Mesenchymal stem cell (in vitro differentiated cells and primary cell): Measurements from ENCODE around the gene ZIM2.

Experiments
- DNase-seq: peaks from one replicate; pipeline ENCODE4 v3.0.0-alpha.2; 2013
- H2AFZ ChIP-seq: one replicate; pipeline ENCODE4 v1.6.1; 2013; ENCODE audit warnings: low read depth, mild to moderate bottlenecking, control low read depth, inconsistent platforms, low read length, moderate library complexity
- H2AK5ac ChIP-seq: 2 replicates; pipeline ENCODE4 v1.6.1; 2013; ENCODE audit warnings: low read length, moderate library complexity, mild to moderate bottlenecking, inconsistent platforms; ENCODE audit not compliant: severe bottlenecking
- H2BK120ac ChIP-seq: one replicate; pipeline ENCODE4 v1.6.1; 2013; ENCODE audit warnings: low read depth, mild to moderate bottlenecking, inconsistent platforms, low read length, moderate library complexity
- H2BK12ac ChIP-seq, 2 experiments: one replicate each; pipeline ENCODE4 v1.6.1; 2013; ENCODE audit warnings: inconsistent platforms in 2 of 2, low read length in 2 of 2, mild to moderate bottlenecking in 2 of 2, moderate library complexity in 2 of 2, control low read depth in 1 of 2
- H2BK15ac ChIP-seq: one replicate; pipeline ENCODE4 v1.6.1; 2013; ENCODE audit warnings: mild to moderate bottlenecking, low read depth, inconsistent platforms; ENCODE audit not compliant: poor library complexity, severe bottlenecking
- H2BK5ac ChIP-seq: 2 replicates; pipeline ENCODE4 v1.6.1; 2013; ENCODE audit warnings: low read depth, mild to moderate bottlenecking, low read length, control low read depth, inconsistent platforms; ENCODE audit not compliant: poor library complexity, severe bottlenecking
- H3K14ac ChIP-seq, 2 experiments: one replicate each; pipeline ENCODE4 v1.6.1; 2013; ENCODE audit warnings: inconsistent platforms in 2 of 2, low read length in 2 of 2, control low read depth in 1 of 2, mild to moderate bottlenecking in 1 of 2, moderate library complexity in 1 of 2
- H3K18ac ChIP-seq, 2 experiments: one replicate each; pipeline ENCODE4 v1.6.1; 2013; ENCODE audit warnings: inconsistent platforms in 2 of 2, low read length in 2 of 2, control low read depth in 1 of 2, low read depth in 1 of 2, mild to moderate bottlenecking in 1 of 2
- H3K23ac ChIP-seq, 2 experiments: one replicate each; pipeline ENCODE4 v1.6.1; 2013; ENCODE audit warnings: inconsistent platforms in 2 of 2, low read length in 2 of 2, mild to moderate bottlenecking in 2 of 2, moderate library complexity in 2 of 2, control low read depth in 1 of 2
- H3K27ac ChIP-seq: 2 replicates; pipeline ENCODE4 v1.5.1; 2013; ENCODE audit warnings: mild to moderate bottlenecking, moderate library complexity, low read length, control low read depth, inconsistent platforms; ENCODE audit not compliant: poor library complexity, severe bottlenecking
- H3K27me3 ChIP-seq, 2 experiments: 2 replicates each; pipeline versions ENCODE4 v1.6.1 to v1.7.0; 2013; ENCODE audit warnings: low read length in 2 of 2, mild to moderate bottlenecking in 2 of 2, moderate library complexity in 2 of 2, control low read depth in 1 of 2, inconsistent platforms in 1 of 2; ENCODE audit not compliant: control insufficient read depth in 1 of 2, insufficient read depth in 1 of 2
- H3K36me3 ChIP-seq, 2 experiments: 2 replicates each; pipeline versions ENCODE4 v1.6.1 to v1.7.0; 2013; ENCODE audit warnings: low read length in 2 of 2, control low read depth in 1 of 2, inconsistent platforms in 1 of 2, low read depth in 1 of 2, mild to moderate bottlenecking in 1 of 2; ENCODE audit not compliant: insufficient read depth in 2 of 2, control insufficient read depth in 1 of 2
- H3K4ac ChIP-seq, 2 experiments: one replicate each; pipeline ENCODE4 v1.6.1; 2013; ENCODE audit warnings: inconsistent platforms in 2 of 2, low read length in 2 of 2, mild to moderate bottlenecking in 2 of 2, moderate library complexity in 2 of 2, control low read depth in 1 of 2, low read depth in 1 of 2
- H3K4me1 ChIP-seq: 2 replicates; pipeline ENCODE4 v1.6.1; 2013; ENCODE audit warnings: low read depth, low read length, control low read depth; ENCODE audit not compliant: control insufficient read depth, insufficient read depth
- H3K4me2 ChIP-seq: 2 replicates; pipeline ENCODE4 v1.6.1; 2013; ENCODE audit warnings: low read length, mild to moderate bottlenecking, inconsistent platforms; ENCODE audit not compliant: poor library complexity, severe bottlenecking
- H3K4me3 ChIP-seq, 2 experiments: 2 replicates each; pipeline versions ENCODE4 v1.5.1 to v1.7.0; 2013; ENCODE audit warnings: low read length in 2 of 2, mild to moderate bottlenecking in 2 of 2, control low read depth in 1 of 2, low read depth in 1 of 2; ENCODE audit not compliant: insufficient read depth in 1 of 2
- H3K79me1 ChIP-seq: replicated peaks from 2 replicates; pipeline ENCODE4 v1.6.1; 2013; ENCODE audit warnings: mild to moderate bottlenecking, control low read depth, low read length, inconsistent platforms; ENCODE audit not compliant: poor library complexity, severe bottlenecking
- H3K9ac ChIP-seq: 2 replicates; pipeline ENCODE4 v1.7.0; 2013; ENCODE audit warnings: mild to moderate bottlenecking, low read length, moderate library complexity
- H3K9me3 ChIP-seq: 2 replicates; pipeline ENCODE4 v1.7.0; 2013; ENCODE audit warnings: mild to moderate bottlenecking, low read length; ENCODE audit not compliant: control insufficient read depth
- H4K8ac ChIP-seq: one replicate; pipeline ENCODE4 v1.6.1; 2013; ENCODE audit warnings: inconsistent platforms, mild to moderate bottlenecking, low read length, moderate library complexity
- H4K91ac ChIP-seq: one replicate; pipeline ENCODE4 v1.6.1; 2013; ENCODE audit warnings: mild to moderate bottlenecking, low read length, inconsistent platforms
- WGBS: methylation state at CpG from one replicate; pipeline ENCODE4 v1.1.7; 2013; ENCODE audit warnings: mixed read lengths; 5-methylcytosine and 5-hydroxymethylcytosine counted together

The ZIM2 gene

DNA sequence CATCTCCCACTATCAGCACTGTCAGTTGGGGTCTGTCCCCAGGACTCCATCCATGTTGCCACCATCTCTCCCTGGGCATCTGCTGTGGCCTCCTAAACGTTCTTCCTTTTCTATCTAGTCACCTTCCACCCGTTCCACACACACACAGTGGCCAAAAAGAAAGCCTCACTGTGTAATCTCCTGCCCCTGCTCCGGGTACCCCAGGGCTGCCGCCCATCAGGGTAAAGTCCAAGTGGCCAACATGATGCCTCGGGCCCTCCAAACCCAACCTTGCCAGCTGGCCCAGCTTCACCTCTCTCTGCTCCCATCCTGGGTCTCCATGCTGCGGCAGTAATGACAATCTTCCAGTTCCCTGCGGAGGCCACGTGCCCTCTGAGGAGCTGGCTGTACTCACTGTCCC lies 29.4 kb upstream of the ZIM2 start:
- Histone ChIP-seq H3K18ac (no peak overlapping the region), H2BK12ac (no peak overlapping the region), H3K9me3 (peaks cover 33% of the 10 kb centered on the region), H3K23ac (no peak overlapping the region), H3K4me3 (no peak overlapping the region), H3K4ac (no peak overlapping the region), H2BK5ac (no peak overlapping the region), H3K14ac (no peak overlapping the region), H3K36me3 (no peaks in the 10 kb centered on the region), H4K8ac (no peak overlapping the region), H2AK5ac (no peak overlapping the region), H2AFZ (no peak overlapping the region), H3K79me1 (no peaks in the 10 kb centered on the region), H3K4me1 (no peaks in the 10 kb centered on the region), H3K9ac (no peak overlapping the region), H2BK120ac (no peak overlapping the region), H3K4me2 (no peak overlapping the region), H3K27ac (no peak overlapping the region), H3K27me3 (no peaks in the 10 kb centered on the region), H2BK15ac (no peak overlapping the region), H4K91ac (no peak overlapping the region)
- WGBS: 63% methylated on average over 8 of the region's 8 CpGs
- no peak for DNase-seq

DNA sequence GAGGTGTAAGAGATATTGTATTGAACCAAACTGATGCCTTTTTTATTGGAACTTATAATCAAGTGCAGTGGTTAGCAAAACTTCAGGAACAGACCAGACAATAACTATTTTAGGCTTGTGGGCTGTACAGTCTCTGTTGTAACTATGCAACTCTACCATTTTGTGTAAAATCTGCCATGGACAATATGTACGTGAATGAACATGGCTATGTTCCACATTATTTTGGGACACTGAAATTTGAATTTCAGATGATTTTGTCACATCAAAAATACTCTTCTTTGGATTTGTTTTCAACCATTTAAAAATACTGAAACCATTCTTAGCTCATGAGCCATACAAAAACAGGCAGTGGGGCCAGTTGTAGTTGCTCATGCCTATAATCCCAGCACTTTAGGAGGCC lies 27.9 kb upstream of the ZIM2 start:
- no peaks in the 10 kb centered on the region for H3K36me3 ChIP-seq
- no peak overlapping the region for H3K9ac ChIP-seq
- H2BK15ac ChIP-seq: no peak overlapping the region
- H4K91ac ChIP-seq: no peak overlapping the region
- H2AK5ac ChIP-seq: no peak overlapping the region
- H3K4ac ChIP-seq: no peak overlapping the region
- H3K14ac ChIP-seq: no peak overlapping the region
- no peaks in the 10 kb centered on the region for H3K79me1 ChIP-seq
- H3K18ac ChIP-seq: no peak overlapping the region
- H2BK5ac ChIP-seq: no peak overlapping the region
- DNase-seq: no peak
- no peaks in the 10 kb centered on the region for H3K4me1 ChIP-seq
- H4K8ac ChIP-seq: no peak overlapping the region
- no peak overlapping the region for H3K23ac ChIP-seq
- no peak overlapping the region for H3K4me3 ChIP-seq
- H3K27me3 ChIP-seq: no peaks in the 10 kb centered on the region
- no peak overlapping the region for H3K27ac ChIP-seq
- H3K4me2 ChIP-seq: no peak overlapping the region
- WGBS: 63% methylated on average over 1 of the region's 1 CpG
- no peak overlapping the region for H2BK12ac ChIP-seq
- H2BK120ac ChIP-seq: no peak overlapping the region
- H2AFZ ChIP-seq: no peak overlapping the region
- peaks cover 33% of the 10 kb centered on the region for H3K9me3 ChIP-seq

DNA sequence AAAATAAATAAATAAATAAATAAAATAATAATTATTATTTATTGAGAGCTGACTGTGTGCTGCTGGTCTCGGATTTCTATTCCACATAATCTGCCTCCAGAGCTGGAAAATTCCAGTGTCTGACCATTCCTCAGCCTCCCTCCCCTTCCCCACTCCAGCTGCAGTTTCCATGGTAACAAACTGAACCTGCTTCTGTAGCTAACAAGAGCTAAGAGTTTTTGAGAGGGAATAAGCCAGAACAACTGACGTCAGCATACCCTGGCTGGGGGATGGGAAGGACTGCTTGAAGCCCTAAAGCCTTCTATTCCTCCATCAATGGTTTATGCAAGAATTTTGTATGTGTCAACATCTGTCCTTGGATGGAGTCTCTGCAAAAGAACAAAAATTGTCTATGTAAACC lies 26.0 kb upstream of the ZIM2 start:
- no peaks in the 10 kb centered on the region for H3K27me3 ChIP-seq
- no peak overlapping the region for H3K9ac ChIP-seq
- H3K18ac ChIP-seq: no peak overlapping the region
- H2BK15ac ChIP-seq: no peak overlapping the region
- no peak for DNase-seq
- no peak overlapping the region for H4K91ac ChIP-seq
- H3K4me2 ChIP-seq: no peak overlapping the region
- H3K36me3 ChIP-seq: no peaks in the 10 kb centered on the region
- H2BK12ac ChIP-seq: no peak overlapping the region
- no peak overlapping the region for H3K4ac ChIP-seq
- H3K4me3 ChIP-seq: no peak overlapping the region
- H2BK5ac ChIP-seq: no peak overlapping the region
- H2AK5ac ChIP-seq: no peak overlapping the region
- no peak overlapping the region for H4K8ac ChIP-seq
- H3K23ac ChIP-seq: no peak overlapping the region
- no peak overlapping the region for H3K14ac ChIP-seq
- H3K4me1 ChIP-seq: no peaks in the 10 kb centered on the region
- no peak overlapping the region for H3K27ac ChIP-seq
- H3K79me1 ChIP-seq: no peaks in the 10 kb centered on the region
- peaks cover 34% of the 10 kb centered on the region for H3K9me3 ChIP-seq
- no peak overlapping the region for H2AFZ ChIP-seq
- H2BK120ac ChIP-seq: no peak overlapping the region
- 50% methylated on average over 2 of the region's 2 CpGs for WGBS

DNA sequence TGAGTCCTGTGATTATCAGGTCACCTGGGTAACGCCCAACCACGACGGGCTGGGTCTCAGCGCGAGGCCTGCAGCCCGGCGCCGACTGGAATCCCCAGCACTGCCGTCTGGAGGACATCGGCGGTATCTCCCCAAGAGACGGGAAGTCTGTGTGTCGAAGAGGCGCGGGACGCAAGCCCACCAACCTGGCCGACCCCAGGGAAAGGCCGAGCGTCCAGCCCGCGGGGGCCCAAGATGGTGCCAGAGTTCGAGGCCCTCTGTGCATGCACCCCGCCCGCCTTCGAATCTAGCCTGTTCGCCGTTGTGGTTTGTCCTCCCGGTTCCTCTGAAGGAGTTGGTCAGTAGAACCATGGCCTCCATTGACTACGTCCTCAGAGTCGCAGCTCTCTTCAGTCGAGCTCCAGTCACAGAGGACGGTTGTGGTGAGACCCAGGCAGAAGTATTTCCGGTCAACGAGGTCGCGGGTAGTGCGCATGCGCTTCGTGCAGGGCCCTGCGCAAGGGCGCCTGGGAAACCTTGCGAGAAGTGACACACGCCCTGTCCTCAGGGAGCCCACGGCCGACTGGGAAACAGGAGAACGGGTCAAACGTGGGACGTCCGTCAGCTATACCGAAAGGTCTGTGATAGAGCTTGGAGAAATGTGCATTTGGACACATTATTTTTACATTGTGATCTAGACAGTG lies 24.1 kb upstream of the ZIM2 start:
- Histone ChIP-seq H2BK15ac (no peak overlapping the region), H3K79me1 (no peaks in the 10 kb centered on the region), H4K8ac (no peak overlapping the region), H3K27me3 (no peaks in the 10 kb centered on the region), H2BK5ac (no peak overlapping the region), H3K23ac (no peak overlapping the region), H3K18ac (no peak overlapping the region), H3K9me3 (peaks cover 31% of the 10 kb centered on the region), H3K4me3 (no peak overlapping the region), H2AFZ (no peak overlapping the region), H2BK120ac (no peak overlapping the region), H3K36me3 (no peaks in the 10 kb centered on the region), H4K91ac (no peak overlapping the region), H3K4me2 (no peak overlapping the region), H3K27ac (no peak overlapping the region), H3K4me1 (no peaks in the 10 kb centered on the region), H2AK5ac (no peak overlapping the region), H3K4ac (no peak overlapping the region), H3K9ac (no peak overlapping the region), H2BK12ac (no peak overlapping the region), H3K14ac (no peak overlapping the region)
- DNase-seq: no peak
- 94% methylated on average over 47 of the region's 50 CpGs for WGBS
